Peyer's patch (tissue), 4 donors: ENCODE results near the gene POU2F3.

Source experiments
- POLR2A ChIP-seq, 2 donors: fragments of 450-650 bp; IDR thresholded peaks; one replicate each; pipeline ENCODE4 v1.5.1; 2017; ENCODE audit warnings: antibody characterized with exemption in 2 of 2, mild to moderate bottlenecking in 2 of 2, moderate library complexity in 2 of 2
- TF ChIP-seq, protein P1 (sequence below), 6 experiments: fragments of 450-650 bp in 4 of 6; fragments of 200-600 bp in 2 of 6; sonication (generic) in 1 of 6; IDR thresholded peaks; one replicate each; pipeline ENCODE4 v1.5.1; 2017 to 2019; ENCODE audit warnings: antibody characterized with exemption in 6 of 6, mild to moderate bottlenecking in 3 of 6, moderate library complexity in 1 of 6

GRCh38 chr11:120233207-120233803 is 6.6 kb upstream of the POU2F3 start:
- TF ChIP-seq, protein P1, sequence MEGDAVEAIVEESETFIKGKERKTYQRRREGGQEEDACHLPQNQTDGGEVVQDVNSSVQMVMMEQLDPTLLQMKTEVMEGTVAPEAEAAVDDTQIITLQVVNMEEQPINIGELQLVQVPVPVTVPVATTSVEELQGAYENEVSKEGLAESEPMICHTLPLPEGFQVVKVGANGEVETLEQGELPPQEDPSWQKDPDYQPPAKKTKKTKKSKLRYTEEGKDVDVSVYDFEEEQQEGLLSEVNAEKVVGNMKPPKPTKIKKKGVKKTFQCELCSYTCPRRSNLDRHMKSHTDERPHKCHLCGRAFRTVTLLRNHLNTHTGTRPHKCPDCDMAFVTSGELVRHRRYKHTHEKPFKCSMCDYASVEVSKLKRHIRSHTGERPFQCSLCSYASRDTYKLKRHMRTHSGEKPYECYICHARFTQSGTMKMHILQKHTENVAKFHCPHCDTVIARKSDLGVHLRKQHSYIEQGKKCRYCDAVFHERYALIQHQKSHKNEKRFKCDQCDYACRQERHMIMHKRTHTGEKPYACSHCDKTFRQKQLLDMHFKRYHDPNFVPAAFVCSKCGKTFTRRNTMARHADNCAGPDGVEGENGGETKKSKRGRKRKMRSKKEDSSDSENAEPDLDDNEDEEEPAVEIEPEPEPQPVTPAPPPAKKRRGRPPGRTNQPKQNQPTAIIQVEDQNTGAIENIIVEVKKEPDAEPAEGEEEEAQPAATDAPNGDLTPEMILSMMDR (IDR thresholded peaks at IDR 0.05): no peak
- TF ChIP-seq POLR2A (IDR thresholded peaks at IDR 0.05): no peak
